HG03135 (cell line): ENCODE results near the gene ADRA2C.

Experiments used
- ATAC-seq: cut with Tn5 transposase; IDR thresholded peaks from one replicate; pipeline ENCODE4 v1.9.1; 2021; ENCODE audit warnings: mild to moderate bottlenecking, moderate library complexity; ENCODE audit not compliant: unreplicated experiment

ADRA2C gene

DNA sequence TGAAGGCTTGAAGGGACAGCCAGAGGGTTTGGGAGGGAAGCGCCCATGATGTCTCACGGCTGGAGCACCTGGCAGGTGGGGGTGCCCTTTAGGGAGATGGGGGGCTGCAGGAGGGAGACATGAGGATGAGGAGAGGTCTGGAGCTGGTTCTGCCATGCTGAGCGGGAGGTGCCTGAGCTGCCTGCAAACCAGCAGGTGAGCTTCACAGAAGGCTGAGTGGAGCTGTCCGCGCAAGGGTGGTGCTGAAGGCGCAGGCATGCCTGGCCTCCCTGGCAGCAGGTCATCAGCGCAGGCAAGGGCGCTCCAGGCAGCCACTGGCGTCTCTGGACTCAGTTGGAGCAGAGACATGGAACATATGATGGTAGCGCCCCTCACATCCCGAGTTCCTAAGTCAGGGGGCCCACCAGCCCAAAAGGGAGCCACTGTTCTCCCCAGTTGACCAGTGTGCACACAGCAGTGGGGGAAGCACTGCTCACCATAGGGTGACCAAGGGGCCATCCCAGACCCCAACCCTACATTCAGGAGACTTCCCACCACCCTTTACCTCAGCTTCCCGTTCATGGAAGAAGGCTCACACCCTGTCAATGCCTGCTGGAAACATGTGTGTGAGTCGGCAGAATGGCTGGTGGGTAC, 25.8 kb downstream of the ADRA2C start:
- ATAC-seq: no peak

DNA sequence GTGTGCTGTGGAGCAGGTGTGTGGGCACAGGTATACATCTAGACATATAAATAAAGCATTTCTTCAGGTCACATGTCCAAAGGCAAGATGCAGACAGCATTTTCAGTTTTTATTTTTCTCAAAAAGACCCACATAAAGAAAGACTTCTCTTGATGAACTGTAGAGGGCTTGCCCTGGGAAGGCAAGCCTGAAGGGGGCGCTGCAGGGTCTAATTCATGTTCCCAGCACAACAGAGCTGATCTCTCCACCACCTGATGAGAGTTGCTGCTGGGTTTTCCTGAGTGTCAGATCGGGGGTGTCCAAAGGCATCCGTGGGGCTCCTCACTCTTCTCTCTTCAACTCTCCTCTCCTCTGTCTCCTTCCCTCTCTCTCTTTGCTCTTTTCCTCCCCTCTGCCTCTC, 26.6 kb downstream of the ADRA2C start:
- ATAC-seq: no peak

GRCh38 chr4:3793545-3793944, 27.4 kb downstream of the ADRA2C start:
- no peak for ATAC-seq

DNA sequence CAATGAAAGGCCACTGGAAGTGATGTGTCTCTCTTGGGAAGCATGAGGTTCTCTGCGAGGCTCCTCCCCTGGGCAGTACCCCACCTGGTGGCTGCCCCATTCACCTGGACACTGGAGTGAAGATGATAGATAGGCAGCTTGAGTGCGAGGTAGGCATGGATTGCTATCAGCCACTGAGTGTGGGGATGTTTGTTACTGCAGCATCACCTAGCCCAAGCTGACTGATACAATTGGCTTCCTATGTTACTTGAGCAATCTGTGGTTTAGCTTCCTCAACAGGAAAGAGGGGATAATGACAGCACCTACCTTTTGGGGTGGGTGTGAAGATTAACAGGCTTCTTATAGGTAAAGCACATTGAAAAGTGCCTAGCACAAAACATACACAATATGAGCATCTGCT, 30.8 kb downstream of the ADRA2C start:
- no peak for ATAC-seq

DNA sequence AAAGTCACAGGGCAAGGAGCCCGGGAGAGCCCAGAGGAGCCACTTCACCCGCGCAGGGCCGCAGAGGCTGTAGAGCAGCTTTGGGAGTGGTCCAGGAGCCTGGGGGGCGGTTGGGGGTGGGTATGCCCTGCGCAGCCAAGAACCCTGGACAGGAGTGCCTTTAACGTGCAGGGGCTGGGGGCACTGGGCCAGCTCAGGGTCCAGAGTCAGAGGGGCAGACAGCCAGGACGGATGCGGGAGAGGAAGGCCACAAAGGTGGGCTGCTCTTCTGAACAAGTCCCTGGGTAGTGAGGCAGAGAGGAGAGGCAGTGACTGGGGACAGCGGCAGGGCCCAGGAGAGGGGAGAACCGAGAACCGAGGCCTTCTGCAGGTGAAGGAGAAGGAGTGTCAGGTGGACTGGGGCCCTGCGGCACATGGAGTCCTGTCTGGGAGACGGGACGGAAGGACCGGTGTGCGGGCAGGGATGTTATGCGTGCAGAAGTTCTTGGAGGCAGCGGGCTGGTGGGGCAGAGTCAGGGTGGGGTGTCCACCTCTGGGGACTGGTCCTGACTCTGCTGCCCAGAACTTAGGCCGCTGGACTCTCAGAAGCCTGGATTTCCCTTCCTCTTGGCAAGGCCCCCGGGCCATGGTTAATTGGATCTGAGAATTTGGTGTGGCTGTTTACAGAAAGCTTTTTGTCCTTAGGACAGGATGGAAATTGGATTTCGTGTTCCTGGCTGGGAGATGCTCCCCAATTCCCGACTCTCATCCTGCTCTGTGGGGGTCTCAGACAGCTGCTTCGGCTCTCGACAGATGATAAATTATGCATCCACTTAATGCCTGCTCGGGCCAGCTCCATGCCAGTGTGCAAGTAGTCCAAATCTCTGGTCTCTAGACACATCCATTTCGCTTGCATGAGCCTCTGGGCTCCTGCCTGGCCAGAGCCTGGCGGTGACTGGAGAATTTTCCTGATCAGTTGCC, 31.9 kb downstream of the ADRA2C start:
- ATAC-seq: no peak

- ATAC-seq: no peak
Observed at GRCh38 chr4:3799496-3799895, 33.3 kb downstream of the ADRA2C start.

GRCh38 chr4:3800351-3800750, 34.2 kb downstream of the ADRA2C start:
- no peak for ATAC-seq

GRCh38 chr4:3801521-3801920, 35.3 kb downstream of the ADRA2C start:
- no peak for ATAC-seq

GRCh38 chr4:3801931-3802550, 35.9 kb downstream of the ADRA2C start:
- ATAC-seq: no peak

- ATAC-seq: no peak
Observed at GRCh38 chr4:3802571-3803474, 36.6 kb downstream of the ADRA2C start.

DNA sequence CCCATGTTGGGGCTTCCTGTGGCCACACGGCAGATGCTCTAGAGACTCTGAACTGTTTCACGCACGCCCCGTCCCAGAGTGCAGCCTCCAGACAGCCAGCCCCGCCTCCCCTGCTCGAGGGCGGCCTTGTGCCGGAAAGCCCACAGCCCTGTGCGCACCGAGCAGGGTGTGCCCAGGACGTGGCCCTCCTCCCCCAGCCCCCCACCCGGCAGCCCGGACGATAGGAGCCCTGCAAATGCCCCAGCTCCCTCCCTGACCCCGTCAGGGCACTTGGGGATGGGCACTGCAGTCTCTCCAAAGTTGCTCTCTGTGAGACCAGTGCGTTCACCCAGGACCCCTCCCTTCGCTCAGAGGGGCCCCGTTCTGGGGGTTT, 37.3 kb downstream of the ADRA2C start:
- ATAC-seq: no peak

DNA sequence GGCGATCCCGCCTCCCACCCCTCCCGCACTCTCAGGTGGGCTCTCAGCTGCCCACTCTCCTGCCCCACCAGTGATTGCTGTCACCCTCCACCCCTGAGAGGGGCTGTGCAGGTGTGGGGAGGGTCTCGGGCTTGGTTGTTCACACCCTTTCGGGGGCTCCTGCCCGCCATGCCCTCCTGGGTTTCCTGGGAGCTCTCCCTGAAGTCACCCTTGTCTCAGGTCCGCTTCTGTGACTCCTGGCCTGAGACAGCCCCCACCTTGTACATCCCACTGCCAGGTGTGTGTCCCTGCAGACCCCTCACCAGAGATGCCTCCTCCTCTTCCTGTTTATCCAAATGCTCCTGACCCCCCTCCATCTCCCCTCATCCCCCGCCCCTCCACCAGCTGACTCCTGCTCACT, 37.8 kb downstream of the ADRA2C start:
- ATAC-seq: no peak

- ATAC-seq: no peak
Observed at GRCh38 chr4:3805026-3805425, 38.8 kb downstream of the ADRA2C start.

DNA sequence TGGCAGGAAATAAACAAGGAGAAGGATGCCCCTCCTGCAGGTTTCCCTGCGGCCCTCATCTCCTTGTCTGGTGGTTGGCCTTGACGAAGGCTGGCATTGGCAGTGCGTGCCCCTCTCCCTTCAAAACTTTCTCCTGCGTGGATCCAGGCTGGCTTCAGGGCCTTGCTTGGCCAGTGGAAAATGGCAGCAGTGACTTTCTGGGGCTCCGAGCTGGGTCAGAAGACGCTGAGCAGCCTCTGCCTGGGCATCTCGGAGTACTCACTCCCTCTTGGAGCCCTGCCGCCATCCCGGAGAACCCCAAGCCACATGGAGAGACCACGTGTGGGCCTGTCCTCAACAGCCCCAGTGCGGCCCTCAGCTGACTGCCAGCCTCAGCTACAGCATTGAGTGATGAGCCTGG, 39.5 kb downstream of the ADRA2C start:
- ATAC-seq: no peak

- ATAC-seq: no peak
Observed at GRCh38 chr4:3807311-3807710, 41.1 kb downstream of the ADRA2C start.

GRCh38 chr4:3807822-3808496, 41.8 kb downstream of the ADRA2C start:
- no peak for ATAC-seq

- ATAC-seq: no peak
Observed at GRCh38 chr4:3808597-3808996, 42.4 kb downstream of the ADRA2C start.

- ATAC-seq: no peak
Observed at GRCh38 chr4:3809028-3809427, 42.8 kb downstream of the ADRA2C start.

DNA sequence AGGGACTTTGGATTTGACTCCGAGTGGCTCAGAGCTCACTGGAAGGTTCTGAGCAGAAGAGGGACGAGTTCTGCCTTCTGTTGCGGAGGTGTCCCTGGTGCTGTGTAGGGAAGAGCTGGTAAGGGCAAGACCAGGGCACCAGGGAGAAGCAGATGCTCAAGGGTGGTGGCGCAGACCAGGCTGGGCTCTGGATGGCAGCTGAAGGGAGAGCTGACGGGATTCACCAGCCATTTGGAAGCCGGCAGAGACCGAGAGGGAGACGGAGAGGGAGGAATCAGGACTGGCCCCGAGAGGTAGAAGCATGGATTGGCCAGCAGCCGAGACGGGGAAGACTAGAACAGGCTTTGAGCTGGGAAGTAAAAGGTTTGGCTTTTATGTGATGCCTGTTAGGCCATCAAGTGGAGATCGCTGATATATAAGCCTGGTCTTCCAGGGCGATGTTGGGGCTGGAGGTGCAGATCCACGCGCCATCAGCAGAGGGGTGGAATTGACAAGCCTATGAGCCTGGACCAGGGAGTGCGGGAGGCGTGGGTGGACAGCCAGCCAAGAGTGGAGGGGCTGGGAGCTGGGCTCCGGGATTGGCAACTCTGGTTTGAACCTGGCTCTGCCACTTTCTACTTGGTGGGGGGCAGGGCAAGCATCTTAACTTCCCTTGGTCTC, 43.4 kb downstream of the ADRA2C start:
- ATAC-seq: no peak
